H9 (cell line): ENCODE measurements around the gene GRAMD1B. TPM values are rescaled to one million over a fixed set of nuclear protein-coding genes. Genes with fewer than 3 reads are reported as not detected.
A peak's percentile ranks its signal among the peaks of the same experiment; 100 is the strongest.

ENCODE experiments used
- DNase-seq: peaks from one replicate; pipeline ENCODE4 v3.0.0-alpha.2; 2017
- H2AFZ ChIP-seq: one replicate; pipeline ENCODE4 v1.6.1; 2013; ENCODE audit warnings: mild to moderate bottlenecking, low read length, control low read depth, moderate library complexity
- H2AK5ac ChIP-seq: 2 replicates; pipeline ENCODE4 v1.6.1; 2013; ENCODE audit warnings: low read length, control low read depth, mixed read lengths; ENCODE audit not compliant: insufficient read length
- H2BK120ac ChIP-seq: one replicate; pipeline ENCODE4 v1.6.1; 2013; ENCODE audit warnings: low read depth, mild to moderate bottlenecking, low read length, control low read depth, inconsistent platforms; ENCODE audit not compliant: poor library complexity, severe bottlenecking
- H2BK12ac ChIP-seq: 2 replicates; pipeline ENCODE4 v1.6.1; 2013; ENCODE audit warnings: low read length, control low read depth, mixed read lengths, low read depth; ENCODE audit not compliant: insufficient read length
- H2BK15ac ChIP-seq: 2 replicates; pipeline ENCODE4 v1.6.1; 2013; ENCODE audit warnings: low read depth, low read length, control low read depth
- H2BK20ac ChIP-seq: one replicate; pipeline ENCODE4 v1.6.1; 2013; ENCODE audit warnings: low read depth, mild to moderate bottlenecking, low read length, control low read depth, inconsistent platforms; ENCODE audit not compliant: poor library complexity, severe bottlenecking
- H2BK5ac ChIP-seq: 2 replicates; pipeline ENCODE4 v1.6.1; 2013; ENCODE audit warnings: low read length, control low read depth, mixed read lengths; ENCODE audit not compliant: insufficient read length
- H3K14ac ChIP-seq: 2 replicates; pipeline ENCODE4 v1.6.1; 2013; ENCODE audit warnings: low read length, control low read depth; ENCODE audit not compliant: insufficient read depth
- H3K18ac ChIP-seq: 2 replicates; pipeline ENCODE4 v1.6.1; 2013; ENCODE audit warnings: low read depth, mild to moderate bottlenecking, mixed read lengths, low read length, control low read depth; ENCODE audit not compliant: insufficient read length
- H3K23ac ChIP-seq: 2 replicates; pipeline ENCODE4 v1.6.1; 2013; ENCODE audit warnings: low read length, control low read depth, mixed read lengths, low read depth; ENCODE audit not compliant: insufficient read length
- H3K23me2 ChIP-seq: 2 replicates; pipeline ENCODE4 v1.6.1; 2013; ENCODE audit warnings: low read depth, mild to moderate bottlenecking, mixed read lengths, low read length, control low read depth; ENCODE audit not compliant: insufficient read length, poor library complexity, severe bottlenecking
- H3K27ac ChIP-seq: 2 replicates; pipeline ENCODE4 v1.5.1; 2013; ENCODE audit warnings: low read length, control low read depth, mixed read lengths, low read depth; ENCODE audit not compliant: insufficient read length
- H3K27me3 ChIP-seq: 2 replicates; pipeline ENCODE4 v1.6.1; 2013; ENCODE audit warnings: low read length, control low read depth, inconsistent platforms; ENCODE audit not compliant: insufficient read depth
- H3K4ac ChIP-seq: 2 replicates; pipeline ENCODE4 v1.6.1; 2013; ENCODE audit warnings: low read depth, mild to moderate bottlenecking, control low read depth, inconsistent platforms, low read length, moderate library complexity
- H3K4me1 ChIP-seq: 2 replicates; pipeline ENCODE4 v1.6.1; 2013; ENCODE audit warnings: low read length, control low read depth, inconsistent platforms; ENCODE audit not compliant: insufficient read depth
- H3K4me2 ChIP-seq: 2 replicates; pipeline ENCODE4 v1.6.1; 2013; ENCODE audit warnings: low read length, control low read depth, mixed read lengths; ENCODE audit not compliant: insufficient read length, insufficient read depth
- H3K56ac ChIP-seq: 2 replicates; pipeline ENCODE4 v1.6.1; 2013; ENCODE audit warnings: low read depth, mild to moderate bottlenecking, mixed read lengths, low read length, control low read depth; ENCODE audit not compliant: insufficient read length
- H3K79me1 ChIP-seq: 2 replicates; pipeline ENCODE4 v1.6.1; 2013; ENCODE audit warnings: low read depth, mild to moderate bottlenecking, moderate library complexity, low read length, control low read depth, inconsistent platforms; ENCODE audit not compliant: insufficient read depth, poor library complexity, severe bottlenecking
- H3K79me2 ChIP-seq: 2 replicates; pipeline ENCODE4 v1.6.1; 2013; ENCODE audit warnings: low read length, control low read depth, inconsistent platforms; ENCODE audit not compliant: insufficient read depth
- H3K9ac ChIP-seq: 2 replicates; pipeline ENCODE4 v1.6.1; 2013; ENCODE audit warnings: low read length, control low read depth, mixed read lengths; ENCODE audit not compliant: insufficient read length; ENCODE audit errors: extremely low read depth
- H3K9me3 ChIP-seq: one replicate; pipeline ENCODE4 v1.6.1; 2013; ENCODE audit warnings: low read depth, low read length, inconsistent platforms; ENCODE audit not compliant: control insufficient read depth
- H3T11ph ChIP-seq: one replicate; pipeline ENCODE4 v1.6.1; 2013; ENCODE audit warnings: mild to moderate bottlenecking, low read length, control low read depth, inconsistent platforms
- H4K20me1 ChIP-seq: one replicate; pipeline ENCODE4 v1.6.1; 2013; ENCODE audit not compliant: control insufficient read depth, insufficient read length, insufficient read depth
- H4K5ac ChIP-seq: 2 replicates; pipeline ENCODE4 v1.6.1; 2013; ENCODE audit warnings: low read depth, mild to moderate bottlenecking, mixed read lengths, low read length, control low read depth; ENCODE audit not compliant: insufficient read length
- H4K8ac ChIP-seq: replicated peaks from 2 replicates; pipeline ENCODE4 v1.6.1; 2013; ENCODE audit warnings: low read length, control low read depth, mixed read lengths, low read depth; ENCODE audit not compliant: insufficient read length
- H4K91ac ChIP-seq: 2 replicates; pipeline ENCODE4 v1.6.1; 2013; ENCODE audit warnings: low read depth, mild to moderate bottlenecking, moderate library complexity, mixed read lengths, low read length, control low read depth; ENCODE audit not compliant: insufficient read length
- H3K27ac Mint-ChIP-seq, 3 experiments: 2 replicates in 2 of 3; 3 replicates in 1 of 3; pipeline ENCODE4 v1.8.0; 2020 to 2021; ENCODE audit warnings: mixed read lengths in 3 of 3, mild to moderate bottlenecking in 1 of 3, moderate library complexity in 1 of 3
- H3K27me3 Mint-ChIP-seq: 2 replicates; pipeline ENCODE4 v1.8.0; 2021; ENCODE audit warnings: low read depth, mild to moderate bottlenecking, moderate library complexity, mixed read lengths
- H3K36me3 Mint-ChIP-seq, 3 experiments: 2 replicates in 2 of 3; 3 replicates in 1 of 3; pipeline ENCODE4 v1.8.0; 2020 to 2021; ENCODE audit warnings: low read depth in 3 of 3, mixed read lengths in 3 of 3; ENCODE audit not compliant: insufficient read depth in 1 of 3
- H3K4me1 Mint-ChIP-seq, 2 experiments: 2 replicates each; pipeline ENCODE4 v1.8.0; 2020; ENCODE audit warnings: mixed read lengths in 2 of 2
- H3K4me3 Mint-ChIP-seq, 2 experiments: 2 replicates in 1 of 2; 3 replicates in 1 of 2; pipeline ENCODE4 v1.8.0; 2020 to 2021; ENCODE audit warnings: mild to moderate bottlenecking in 2 of 2, mixed read lengths in 2 of 2, moderate library complexity in 1 of 2
- H3K9me3 Mint-ChIP-seq, 2 experiments: 2 replicates in 1 of 2; 3 replicates in 1 of 2; pipeline ENCODE4 v1.8.0; 2020; ENCODE audit warnings: mild to moderate bottlenecking in 2 of 2, mixed read lengths in 2 of 2, moderate library complexity in 1 of 2
- CTCF ChIP-seq: fragments of 200-600 bp; sonication (generic); conservative IDR thresholded peaks from 3 replicates; pipeline ENCODE4 v1.8.0; 2021; ENCODE audit warnings: antibody characterized with exemption, mild to moderate bottlenecking
- WGBS: extraction: QIAGEN DNeasy Blood & Tissue Kit; methylation state at CpG from one replicate; pipeline ENCODE4 v1.1.7; 2013; ENCODE audit warnings: missing lambda C conversion rate, low lambda C conversion rate, mixed read lengths; ENCODE audit not compliant: insufficient read length; ENCODE audit errors: extremely low coverage; 5-methylcytosine and 5-hydroxymethylcytosine counted together
- total RNA-seq: library from RNA; stranded (reverse); gene quantifications from 2 replicates; pipeline ENCODE4 v1.2.1, GENCODE V29; 2021

GRAMD1B gene
- total RNA-seq, 1 experiment from 2014 or later: 25.9 TPM

GRCh38 chr11:123653483-123653826 lies 223.4 kb downstream of the GRAMD1B start:
- no peak overlapping the region for H2BK12ac ChIP-seq
- no peak overlapping the region for H3K14ac ChIP-seq
- no peak overlapping the region for H2AK5ac ChIP-seq
- no peak overlapping the region for H3T11ph ChIP-seq
- no CpG with 5 or more reads among the region's 10 CpGs for WGBS
- H3K9me3 ChIP-seq: no peaks in the 10 kb centered on the region
- no peak overlapping the region for H3K27ac Mint-ChIP-seq
- no peak overlapping the region for H3K9ac ChIP-seq
- DNase-seq: no peak
- H4K5ac ChIP-seq: no peak overlapping the region
- H2BK120ac ChIP-seq: no peak overlapping the region
- peaks cover 15% of the 10 kb centered on the region for H3K23me2 ChIP-seq
- H3K4me1 Mint-ChIP-seq: peaks cover 11 to 12% of the 10 kb centered on the region in 2 experiments
- no peak overlapping the region for H3K4ac ChIP-seq
- H3K4me3 Mint-ChIP-seq: peak overlapping the region; percentile 81 to 88
- H2BK20ac ChIP-seq: no peak overlapping the region
- peaks cover 58% of the 10 kb centered on the region for H3K27me3 Mint-ChIP-seq
- no peak overlapping the region for H4K91ac ChIP-seq
- H3K27me3 ChIP-seq: peaks cover 10% of the 10 kb centered on the region; the same call in 1 of the 2 replicates
- no peak for TF ChIP-seq CTCF
- H3K4me1 ChIP-seq: peaks cover 2% of the 10 kb centered on the region; the same call in 1 of the 2 replicates
- H2AFZ ChIP-seq: no peak overlapping the region
- no peak overlapping the region for H4K8ac ChIP-seq
- no peak overlapping the region for H3K27ac ChIP-seq
- H3K23ac ChIP-seq: no peak overlapping the region
- no peaks in the 10 kb centered on the region for H3K79me1 ChIP-seq
- H4K20me1 ChIP-seq: no peaks in the 10 kb centered on the region
- no peak overlapping the region for H2BK15ac ChIP-seq
- H3K79me2 ChIP-seq: no peaks in the 10 kb centered on the region
- peak overlapping the region; percentile 79 for H3K4me2 ChIP-seq
- no peaks in the 10 kb centered on the region for H3K36me3 Mint-ChIP-seq
- no peak overlapping the region for H3K18ac ChIP-seq
- no peak overlapping the region for H3K56ac ChIP-seq
- no peaks in the 10 kb centered on the region for H3K9me3 Mint-ChIP-seq
- H2BK5ac ChIP-seq: no peak overlapping the region
